Activated CD4-positive, alpha-beta T cell treated with anti-CD3 and anti-CD28 coated beads, Interleukin-2, amount 50 U/mL, for 48 hours (primary cell): ENCODE measurements around the gene HOXA10.

Experiments
- DNase-seq, 2 experiments: peaks; one replicate each; pipeline ENCODE4 v3.0.0-alpha.2; 2020

Gene HOXA10

DNA sequence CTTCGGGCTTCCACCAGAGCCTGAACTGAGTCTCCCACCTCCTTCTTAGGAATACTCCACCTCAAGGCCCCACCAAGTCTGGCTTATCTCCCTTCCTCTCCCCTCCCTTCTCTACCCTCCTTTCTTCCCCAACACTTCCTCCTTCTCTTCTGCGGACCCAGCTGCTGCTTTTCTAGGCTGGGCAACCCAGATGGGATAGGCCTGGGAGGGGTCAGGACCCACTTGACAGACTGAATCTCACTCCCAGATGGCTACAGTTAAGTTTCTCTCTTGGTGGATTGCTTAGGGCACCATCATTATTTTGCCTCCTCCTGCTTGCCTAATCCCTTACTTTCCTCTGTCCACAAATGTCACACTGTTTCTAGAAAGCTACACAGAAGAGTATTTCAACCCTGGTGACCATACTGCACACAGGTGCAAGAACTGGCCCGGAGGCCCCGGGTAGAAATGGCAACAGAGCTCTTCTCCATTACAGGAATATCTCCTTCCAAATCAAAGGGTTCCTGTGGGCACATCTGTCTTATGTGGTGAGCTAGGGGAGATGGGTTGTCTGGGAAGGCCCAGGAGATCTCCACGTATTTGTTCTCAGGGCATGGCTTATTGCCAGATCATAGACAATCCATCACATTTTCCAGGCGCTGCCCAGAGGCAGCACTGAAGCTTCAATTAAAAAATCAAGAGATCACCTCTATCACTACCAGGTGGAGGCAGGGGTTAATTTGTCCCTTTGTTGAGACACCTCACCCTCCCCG lies 16.1 kb upstream of the HOXA10 start:
- DNase-seq = no peak

DNA sequence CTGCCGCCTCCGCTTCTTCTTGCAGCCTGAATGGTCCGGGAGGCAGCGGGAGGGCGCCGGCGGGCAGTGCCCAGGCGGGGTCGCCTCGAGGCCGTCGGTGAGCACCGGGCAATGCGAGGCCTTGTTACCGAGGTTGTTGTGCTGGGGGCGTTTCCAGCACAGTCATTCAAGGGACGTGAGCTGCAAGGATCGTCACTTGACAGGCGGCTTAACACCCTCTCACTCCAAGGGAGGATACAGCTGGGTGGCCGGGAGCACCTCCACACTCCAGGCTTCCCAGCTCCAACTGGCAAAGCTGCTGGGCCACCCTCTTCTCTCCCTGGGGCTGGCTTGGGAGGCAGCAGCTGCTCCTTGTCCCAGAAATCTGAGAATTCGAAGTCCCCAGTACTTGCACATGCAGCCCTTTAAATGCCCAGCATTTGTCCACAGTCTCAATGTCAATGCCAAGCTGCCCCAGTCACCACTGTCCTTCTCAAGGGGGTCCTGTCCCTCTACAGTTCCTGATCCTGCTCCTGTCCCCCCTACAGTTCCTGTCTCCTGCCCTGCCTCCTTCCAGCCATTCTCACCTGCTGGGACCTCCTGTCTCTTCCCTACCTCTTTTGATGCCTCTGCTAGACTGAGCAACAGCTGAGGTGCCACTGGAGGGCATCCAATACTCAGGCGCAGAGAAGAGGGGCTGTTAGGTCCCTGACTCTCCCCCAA lies 15.3 kb upstream of the HOXA10 start:
- DNase-seq = no peak

DNA sequence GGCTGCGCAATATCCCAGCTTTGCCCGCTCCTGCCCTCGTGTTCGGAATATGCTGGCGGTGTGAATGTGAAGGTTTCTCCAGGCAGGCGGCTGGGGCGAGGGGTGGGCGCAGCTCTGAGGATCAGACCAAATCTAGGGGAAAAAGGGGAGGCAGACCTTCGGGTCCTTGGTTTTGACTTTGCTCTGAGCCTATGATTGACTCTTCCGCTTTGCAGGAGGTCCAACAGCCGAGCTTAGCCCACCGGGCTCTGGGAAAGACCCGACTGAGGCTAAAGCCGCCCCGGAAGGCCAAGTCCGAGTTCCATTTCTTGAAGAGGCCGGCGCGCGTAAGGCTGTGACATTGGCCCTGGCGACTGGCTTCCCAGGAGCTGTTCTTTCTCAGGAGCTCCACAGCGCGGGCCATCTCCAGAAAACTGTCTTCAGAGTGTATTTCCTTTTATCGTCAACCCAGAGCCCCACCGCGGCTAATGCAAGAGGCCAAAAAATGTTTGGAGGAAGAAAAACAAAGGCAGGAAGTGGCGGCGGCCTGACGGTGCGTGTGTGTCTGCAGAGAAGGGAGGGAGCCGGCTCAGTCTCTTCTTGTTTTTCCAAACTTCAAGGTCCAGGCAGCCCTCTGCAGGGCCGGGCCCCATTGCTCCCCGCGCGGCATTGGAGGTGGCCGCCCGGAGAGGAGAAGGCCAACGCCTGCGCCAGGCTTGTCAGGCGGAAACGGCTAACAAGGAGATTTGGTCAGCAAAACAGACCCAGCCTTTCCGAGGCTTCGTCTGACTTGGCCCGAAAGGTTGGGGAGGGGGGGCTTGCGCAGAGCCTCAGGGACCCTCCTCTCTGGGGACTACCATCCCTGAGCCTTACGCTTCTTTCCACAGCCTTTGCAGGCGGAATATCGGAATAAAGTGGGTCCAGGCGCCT lies 14.5 kb upstream of the HOXA10 start:
- peak in 1 of 2 experiments; percentile 42 for DNase-seq

DNA sequence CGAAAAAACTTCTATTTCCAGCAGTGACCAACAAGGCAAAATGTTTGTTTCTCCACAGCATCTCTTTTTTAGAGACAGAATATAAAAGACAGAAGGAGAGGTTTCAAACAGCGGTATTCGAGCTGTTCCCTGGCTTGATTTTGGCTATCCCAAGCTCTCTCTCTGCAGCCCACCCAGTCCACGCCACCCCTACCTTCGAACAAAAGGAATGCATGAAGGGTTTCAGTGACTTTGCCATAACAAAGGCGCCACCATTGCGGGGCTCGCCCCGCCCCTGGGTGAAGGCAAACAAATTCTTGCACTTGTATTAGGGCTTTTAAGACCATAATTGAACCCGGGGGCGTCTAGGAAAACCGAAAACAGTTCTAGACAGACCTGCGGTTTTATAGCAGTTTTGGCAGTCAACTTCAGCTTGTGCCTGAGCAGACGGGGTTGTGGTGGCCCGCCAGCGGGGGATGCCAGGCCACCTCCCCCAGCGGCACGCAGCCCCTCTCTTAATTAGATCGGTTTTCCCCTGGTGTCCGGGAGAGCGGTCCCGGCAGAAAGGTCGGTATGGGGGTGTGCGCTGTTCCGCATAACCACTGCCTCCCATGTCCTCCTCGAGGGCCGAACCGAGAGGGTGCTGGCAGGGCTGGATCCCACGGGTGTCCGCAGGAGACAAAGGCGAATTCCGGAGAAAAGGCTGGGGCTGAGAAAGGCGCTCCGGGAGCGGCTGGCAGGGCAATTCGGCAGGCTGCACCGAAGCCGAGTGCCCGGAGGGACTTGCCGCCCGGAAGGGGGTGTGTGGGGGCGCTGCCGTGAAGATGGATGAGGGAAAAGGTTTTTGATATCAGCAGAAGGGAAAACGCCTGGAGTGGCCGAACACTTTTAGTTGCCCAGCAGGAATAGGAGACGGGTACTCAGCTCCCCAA lies 13.6 kb upstream of the HOXA10 start:
- DNase-seq = no peak

DNA sequence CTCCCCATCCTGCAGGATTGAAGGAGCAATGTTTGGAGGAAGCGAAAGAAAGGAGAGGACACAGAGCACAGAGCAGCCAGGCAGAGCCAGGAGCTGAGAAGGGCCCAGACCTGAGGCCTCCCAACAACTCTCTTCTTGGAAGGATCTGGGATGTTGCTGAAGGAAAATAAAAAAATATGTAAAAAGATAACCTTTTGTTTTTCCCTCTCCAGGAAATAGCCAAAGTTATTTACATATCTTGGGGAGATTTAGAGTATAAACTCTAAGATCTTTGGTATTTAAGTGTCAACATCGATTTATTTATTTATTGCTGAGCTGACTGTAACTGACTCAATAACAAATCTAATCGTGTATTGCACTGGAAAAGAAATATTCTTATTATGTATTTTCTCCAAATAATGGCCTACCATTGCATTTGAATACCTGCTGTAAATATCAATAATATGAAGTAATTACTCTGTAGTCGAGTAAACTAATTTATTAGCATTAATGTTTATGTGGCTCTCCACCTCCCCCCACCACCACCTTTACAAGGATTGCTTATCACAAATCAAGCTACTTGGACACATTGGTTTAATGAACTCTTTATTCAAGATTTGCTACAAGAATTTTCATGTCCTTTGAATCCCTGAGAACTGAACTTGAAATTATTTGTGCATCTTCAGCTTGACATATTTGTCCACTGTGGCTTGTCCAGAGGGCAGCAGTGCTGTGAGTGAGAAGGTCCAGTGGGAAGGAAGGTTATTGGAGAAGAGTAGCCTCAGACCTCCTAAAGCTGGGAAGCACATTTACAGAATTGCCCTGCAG lies 12.8 kb upstream of the HOXA10 start:
- DNase-seq = no peak

DNA sequence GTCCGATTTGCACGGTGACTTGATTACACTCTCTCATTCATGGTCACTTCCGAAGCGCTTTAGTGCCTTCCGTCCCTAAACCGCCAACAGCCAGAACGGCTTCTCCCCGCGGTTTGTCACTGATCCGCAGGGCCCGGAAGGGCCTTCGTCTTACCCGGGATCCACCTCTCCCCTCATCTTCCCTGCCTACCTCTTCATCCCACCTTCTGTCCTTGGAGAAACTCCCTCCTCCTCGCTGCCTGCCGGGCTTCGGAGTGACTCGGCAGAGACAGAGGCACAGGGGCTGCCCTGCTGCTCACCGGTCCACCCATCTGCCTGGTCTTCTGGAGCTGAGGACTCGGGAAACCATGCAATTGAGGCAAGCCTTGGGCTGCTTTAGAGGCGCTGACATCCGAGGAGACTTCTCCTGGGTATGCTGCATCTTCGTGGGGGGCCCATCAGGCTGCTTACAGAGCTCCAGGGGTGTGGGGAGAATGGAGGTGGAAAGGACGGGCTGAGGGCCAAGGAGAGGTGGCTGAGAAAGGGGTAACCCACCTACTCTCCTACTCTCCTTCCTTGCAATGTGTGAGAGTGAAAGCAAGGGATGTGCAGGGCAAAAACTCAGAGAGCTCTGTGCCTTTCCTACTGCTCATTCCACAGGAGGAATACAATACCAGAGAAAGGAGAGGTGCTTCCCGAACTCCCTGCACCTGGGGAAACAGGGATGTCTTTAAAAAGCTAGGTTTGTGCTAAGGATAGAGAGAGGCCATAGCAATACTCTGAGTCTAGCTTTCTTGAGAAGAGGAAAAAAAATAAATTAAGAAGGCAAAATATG lies 11.9 kb upstream of the HOXA10 start:
- peak in 1 of 2 experiments; percentile 12 for DNase-seq

DNA sequence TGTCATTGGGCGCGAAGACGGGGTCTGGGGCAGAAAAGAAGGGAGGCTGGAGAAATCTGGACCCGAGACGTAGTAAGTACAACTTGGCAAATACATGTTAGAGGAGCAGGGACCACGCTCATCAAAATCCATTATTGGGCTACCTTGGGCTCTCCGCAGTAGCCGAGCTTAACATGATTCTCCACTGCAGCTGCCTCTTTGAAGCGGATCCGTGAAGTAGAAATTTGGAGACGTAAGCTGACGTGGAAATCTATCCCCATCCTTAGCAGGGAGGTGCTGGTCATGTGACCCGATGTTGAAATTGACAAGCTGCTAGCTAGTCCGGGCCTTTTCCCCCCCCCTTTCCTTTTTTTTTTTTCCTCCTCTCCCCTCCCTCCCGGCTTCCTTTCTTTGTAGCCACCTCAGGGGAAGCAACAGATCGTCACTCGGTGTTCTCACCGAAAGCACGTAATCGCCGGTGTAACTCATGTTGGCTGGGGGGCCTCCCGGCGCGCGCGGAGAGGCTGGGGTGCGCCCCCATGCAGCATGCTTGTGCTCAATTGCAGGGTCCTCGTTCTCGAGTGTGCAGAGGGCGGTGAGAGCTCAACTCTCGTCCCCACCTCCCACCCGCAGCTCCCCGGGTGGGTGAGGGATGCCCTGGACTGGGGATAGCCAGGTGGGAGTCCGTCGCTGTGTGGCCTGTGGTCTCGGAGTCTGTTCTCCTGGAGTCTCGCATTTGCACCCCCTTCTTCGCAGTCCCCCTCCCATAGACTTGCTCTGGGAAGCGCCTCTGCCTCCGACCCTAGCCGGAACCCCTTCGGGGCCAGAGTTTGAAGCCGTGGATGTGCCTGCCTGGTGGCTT lies 11.1 kb upstream of the HOXA10 start, which contains the start of gene HOXA11:
TSS of gene HOXA11 (minus strand) at position 220 of the 841 bp plus-strand sequence. CDS start at position 132, 88 bp downstream.
- DNase-seq = peak in 1 of 2 experiments; percentile 10

DNA sequence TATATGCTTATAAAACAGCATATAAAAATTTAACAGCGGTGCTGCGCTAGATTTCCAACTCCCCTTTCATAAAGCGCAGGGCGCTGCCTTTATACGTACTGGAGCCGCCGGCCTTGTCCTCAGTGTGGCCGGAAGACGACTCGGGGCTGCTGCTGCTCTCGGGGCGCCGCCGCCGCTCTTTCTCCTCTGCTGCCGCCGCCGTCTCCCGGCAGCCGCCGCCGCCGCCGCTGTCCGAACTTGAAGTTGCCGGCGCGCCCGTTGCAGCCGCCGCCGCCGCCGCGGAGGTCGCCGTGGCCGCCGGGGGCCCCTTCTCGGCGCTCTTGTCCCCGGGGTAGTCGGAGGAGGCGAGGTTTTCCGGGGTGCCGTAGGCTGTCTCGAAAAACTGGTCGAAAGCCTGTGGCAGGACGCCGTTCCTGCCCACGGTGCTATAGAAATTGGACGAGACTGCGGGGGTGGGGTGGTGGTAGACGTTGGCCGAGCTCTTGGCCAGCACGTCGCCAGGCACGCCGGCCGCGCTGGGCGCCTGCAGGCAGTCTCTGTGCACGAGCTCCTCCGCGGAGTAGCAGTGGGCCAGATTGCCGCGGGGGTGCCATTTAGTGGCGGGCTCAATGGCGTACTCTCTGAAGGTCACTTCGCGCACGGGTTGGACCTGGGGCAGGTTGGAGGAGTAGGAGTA lies 10.4 kb upstream of the HOXA10 start:
- peak in 1 of 2 experiments; percentile 37 for DNase-seq

DNA sequence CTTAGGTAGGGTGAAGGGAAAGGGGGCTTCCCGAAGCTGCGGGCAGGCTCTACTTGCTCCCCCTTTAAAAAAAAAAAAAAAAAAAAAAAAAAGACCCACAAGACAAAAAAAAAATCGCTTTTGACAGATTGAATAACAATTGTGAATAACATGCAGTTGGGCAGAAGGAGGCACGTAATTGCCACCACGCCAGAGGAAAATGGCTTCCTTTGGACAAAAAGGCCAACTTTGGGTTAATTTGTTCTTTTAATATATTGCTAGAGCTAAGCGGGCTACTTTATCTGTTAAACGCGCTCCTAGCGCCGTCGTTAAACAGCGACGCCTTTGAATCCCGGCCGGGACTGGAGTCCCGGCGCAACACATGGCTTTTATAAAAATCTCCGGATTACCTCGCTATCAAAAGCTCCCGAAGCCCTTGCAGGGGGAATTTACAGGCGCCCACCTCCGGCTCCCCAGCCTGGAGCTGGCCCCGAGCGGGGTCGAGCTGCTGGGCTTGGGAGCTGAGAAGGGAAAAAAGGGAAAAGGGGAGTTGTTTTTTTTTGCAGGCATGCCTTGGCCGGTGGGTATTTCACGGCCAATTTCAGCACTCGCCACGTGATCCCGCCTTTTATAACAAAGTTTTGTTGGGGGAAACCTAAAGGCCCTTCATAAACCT lies 9.7 kb upstream of the HOXA10 start:
- DNase-seq = peak in 1 of 2 experiments; percentile 4

DNA sequence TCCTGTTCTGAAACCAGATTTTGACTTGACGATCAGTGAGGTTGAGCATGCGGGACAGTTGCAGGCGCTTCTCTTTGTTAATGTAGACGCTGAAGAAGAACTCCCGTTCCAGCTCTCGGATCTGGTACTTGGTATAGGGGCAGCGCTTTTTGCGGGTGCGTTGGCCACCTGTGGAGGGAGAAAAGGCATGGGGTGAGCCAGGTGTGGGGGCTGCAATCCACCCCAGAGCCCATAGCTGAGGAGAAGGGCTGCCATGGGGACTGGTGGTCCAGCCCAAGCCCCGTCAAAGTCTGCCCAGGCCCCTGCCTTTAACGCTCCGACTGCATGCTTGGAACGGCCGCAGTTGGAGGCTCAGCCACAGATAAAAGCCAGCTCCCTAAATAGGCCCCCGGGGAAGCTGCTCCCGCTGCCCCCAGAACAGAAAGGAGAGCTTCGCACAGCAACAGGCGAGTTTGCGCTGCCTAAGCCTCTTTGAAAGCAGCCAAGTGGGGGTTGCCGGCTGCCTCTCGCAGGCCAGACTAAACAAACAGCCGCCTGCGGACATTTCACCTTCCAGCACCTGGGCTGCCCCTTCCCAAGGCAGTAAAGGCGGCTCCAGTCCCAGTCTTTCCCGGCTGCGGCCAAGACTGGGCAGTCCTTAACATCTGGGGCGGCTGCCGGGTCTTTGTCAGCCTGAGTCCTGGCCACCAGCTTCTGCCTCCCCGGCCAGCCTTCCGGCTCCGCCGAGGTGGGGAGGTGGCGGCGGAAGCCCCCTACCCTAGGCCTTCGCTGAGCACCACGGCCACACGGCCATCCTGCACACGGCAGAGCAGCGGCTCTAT lies 9.0 kb upstream of the HOXA10 start:
- DNase-seq = peak in 1 of 2 experiments; percentile 3

DNA sequence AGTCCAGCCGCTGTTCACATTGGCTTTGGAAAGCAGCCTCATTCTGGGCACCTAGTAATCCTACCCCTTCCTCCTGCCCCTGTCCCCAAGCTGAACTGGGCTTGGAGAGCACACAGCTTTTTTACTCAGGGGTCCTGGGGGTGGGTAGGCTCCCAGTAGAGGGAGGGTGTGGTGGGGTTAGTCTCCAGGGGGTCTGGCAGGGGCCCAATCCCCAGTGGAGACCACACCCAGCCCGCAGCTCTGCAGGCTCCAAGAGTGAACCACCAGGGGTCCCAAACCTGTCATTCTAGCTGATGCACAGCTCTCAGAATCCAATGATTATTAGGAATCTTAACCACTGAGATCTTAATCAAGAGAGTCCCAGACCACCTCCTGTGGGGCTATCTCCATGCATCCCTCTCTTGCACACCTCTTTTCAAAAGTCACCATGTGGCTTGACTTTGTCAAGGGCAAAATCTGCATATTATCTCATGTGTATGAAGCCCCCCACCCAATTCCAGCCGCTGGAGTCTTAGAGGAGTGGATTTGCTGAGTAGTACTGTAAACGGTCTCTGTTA lies 8.2 kb upstream of the HOXA10 start:
- DNase-seq = peak in 1 of 2 experiments; percentile 1

DNA sequence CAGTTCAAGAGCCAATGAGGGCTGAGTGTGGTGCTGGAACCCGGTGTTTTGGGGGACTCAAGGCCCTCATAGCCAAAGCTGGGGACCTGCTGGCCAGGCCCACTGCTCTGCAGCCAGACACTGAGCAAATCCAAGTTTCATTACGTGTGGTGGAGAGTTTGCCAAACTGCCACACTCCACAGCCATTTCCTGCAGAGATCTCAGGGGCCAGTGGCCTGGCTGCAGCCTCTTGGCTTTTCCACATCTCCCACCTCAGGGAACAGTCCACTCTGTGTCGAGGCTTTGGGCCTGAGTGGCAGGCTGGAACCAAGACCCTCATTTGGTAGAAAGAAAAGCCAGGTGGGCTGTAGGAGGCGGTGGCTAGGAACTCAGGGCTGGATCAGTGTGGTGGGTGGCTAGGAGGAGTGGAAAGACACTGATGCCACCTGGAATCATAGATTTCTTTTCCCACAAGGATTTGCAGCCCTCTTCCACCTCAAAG lies 7.7 kb upstream of the HOXA10 start:
- no peak for DNase-seq

DNA sequence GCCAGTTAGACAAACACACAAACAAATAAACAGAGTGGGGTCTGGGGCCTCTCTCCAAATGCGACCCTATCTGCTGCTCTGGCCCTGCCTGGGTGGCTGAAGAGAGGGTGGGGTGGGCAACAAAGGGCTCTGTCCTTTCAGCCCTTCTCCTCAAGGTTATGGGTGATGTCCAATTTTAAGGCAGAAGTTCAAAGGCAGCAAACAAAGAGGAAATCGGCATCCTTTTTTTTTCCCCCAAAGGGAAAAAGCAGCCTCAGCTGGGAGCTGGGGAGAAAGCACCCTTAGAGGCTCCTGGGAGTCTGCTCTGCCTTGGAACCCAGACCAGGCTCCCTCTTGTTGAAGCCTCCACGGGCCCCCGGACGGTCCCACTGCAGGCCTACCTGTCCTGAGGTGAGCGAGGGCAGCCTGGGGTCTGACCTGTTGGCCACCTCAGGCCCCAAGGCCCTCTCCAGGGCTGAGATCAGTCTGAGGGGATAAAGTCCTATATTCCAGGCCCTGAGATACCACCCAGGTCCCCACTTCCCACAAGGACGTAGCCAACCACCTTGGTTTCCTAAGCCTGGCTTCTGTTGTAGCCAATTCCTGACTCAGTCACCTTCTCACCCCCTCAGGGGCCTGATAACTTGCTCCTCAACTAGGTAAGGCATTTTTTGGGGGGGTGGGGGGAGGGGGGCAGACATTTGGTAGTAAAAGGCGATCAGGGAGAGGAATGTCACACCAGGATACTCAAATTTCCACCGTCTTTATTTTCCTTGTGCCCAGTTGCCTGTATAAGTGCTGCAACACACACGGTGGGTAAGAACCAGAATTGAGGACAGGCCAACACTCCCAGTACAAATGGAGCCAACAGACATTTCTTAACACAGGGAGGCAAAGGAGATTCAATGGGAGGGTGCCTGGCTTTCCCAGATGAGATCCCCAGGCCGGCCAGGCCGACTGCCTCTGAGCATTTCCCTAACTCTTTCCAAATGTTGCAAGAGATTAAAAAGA lies 6.6 kb upstream of the HOXA10 start:
- no peak for DNase-seq

DNA sequence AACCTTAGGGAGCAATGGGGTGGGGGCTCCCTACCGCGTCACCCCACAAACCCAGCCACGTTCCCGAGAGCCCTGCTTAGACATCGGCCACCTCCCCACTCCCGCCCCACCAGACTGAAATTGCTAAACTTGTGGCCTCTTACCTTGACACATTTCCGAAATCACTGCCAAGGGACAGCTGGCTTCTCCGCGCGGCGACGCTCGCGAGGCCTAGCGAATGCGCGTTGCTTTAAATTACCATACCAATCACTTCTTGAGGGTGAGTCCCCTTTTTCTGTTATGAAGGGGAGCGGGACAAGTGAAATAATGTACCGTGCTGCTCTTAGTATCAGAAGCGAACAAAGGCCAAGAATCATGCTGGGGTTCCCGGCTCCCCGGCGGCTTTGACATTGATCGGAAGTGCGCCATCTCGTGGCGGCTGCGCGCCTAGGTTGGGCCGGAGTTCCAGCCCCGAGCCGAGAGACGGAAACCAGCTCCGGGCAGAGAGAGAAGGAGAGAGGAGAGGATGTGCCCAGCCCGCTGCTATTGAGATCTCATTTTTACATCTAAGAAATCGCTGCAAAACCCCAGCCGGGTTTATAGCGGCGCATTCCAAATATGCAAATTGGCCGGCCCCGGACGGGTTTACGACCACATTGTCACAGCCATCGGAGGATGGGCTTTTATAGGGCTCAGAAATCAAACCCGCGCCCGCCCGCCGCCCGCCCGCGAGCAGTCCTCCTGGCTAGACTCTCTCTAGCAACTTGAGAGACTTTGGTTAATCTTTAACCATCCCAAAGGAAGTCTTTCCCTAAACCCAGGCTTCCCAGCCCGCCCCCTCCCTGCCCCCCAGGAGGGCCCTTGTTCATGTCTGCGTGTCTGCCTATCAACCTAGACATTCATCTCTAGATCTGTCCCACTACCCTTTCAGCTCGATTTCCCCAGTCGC lies 5.6 kb upstream of the HOXA10 start:
- peak; percentile 65 to 70 for DNase-seq
